Fibroblast of lung (primary cell): ENCODE data around the gene PADI1. TPM values are rescaled to one million over a fixed set of nuclear protein-coding genes. Genes with fewer than 3 reads are reported as not detected.

Source experiments
- DNase-seq, 2 donors: peaks; one replicate each; pipeline versions ENCODE4 v3.0.0 to v3.0.0-alpha.2; 2010; ENCODE audit warnings: low read depth in 2 of 2
- H2AFZ ChIP-seq: 2 replicates; pipeline ENCODE4 v1.5.1; 2012; ENCODE audit warnings: low read length, control low read depth, inconsistent platforms
- H3K27ac ChIP-seq: 2 replicates; pipeline ENCODE4 v1.5.1; 2011; ENCODE audit warnings: low read length, control low read depth; ENCODE audit not compliant: insufficient read depth
- H3K27me3 ChIP-seq: 2 replicates; pipeline ENCODE4 v1.5.1; 2011; ENCODE audit warnings: mild to moderate bottlenecking, low read length; ENCODE audit not compliant: control insufficient read depth, insufficient read depth
- H3K36me3 ChIP-seq: 2 replicates; pipeline ENCODE4 v1.5.1; 2011; ENCODE audit warnings: low read length; ENCODE audit not compliant: control insufficient read depth, insufficient read depth
- H3K4me1 ChIP-seq: 2 replicates; pipeline ENCODE4 v1.5.1; 2011; ENCODE audit warnings: low read length; ENCODE audit not compliant: control insufficient read depth, insufficient read depth; ENCODE audit errors: extremely low read depth
- H3K4me2 ChIP-seq: 2 replicates; pipeline ENCODE4 v1.5.1; 2011; ENCODE audit warnings: low read length, control low read depth; ENCODE audit not compliant: insufficient read depth; ENCODE audit errors: extremely low read depth
- H3K4me3 ChIP-seq, 4 experiments: fragments of 200-600 bp in 1 of 4; sonication (generic) in 1 of 4; replicated peaks in 1 of 4; 2 replicates each; pipeline ENCODE4 v1.5.1; 2011 to 2016; ENCODE audit warnings: low read length in 4 of 4, low read depth in 3 of 4, mild to moderate bottlenecking in 3 of 4, control low read depth in 2 of 4, inconsistent platforms in 1 of 4, mixed read lengths in 1 of 4; ENCODE audit not compliant: insufficient read depth in 1 of 4; ENCODE audit errors: control extremely low read depth in 1 of 4
- H3K79me2 ChIP-seq: 2 replicates; pipeline ENCODE4 v1.5.1; 2012; ENCODE audit warnings: mild to moderate bottlenecking, low read length, inconsistent platforms; ENCODE audit not compliant: control insufficient read depth, insufficient read depth
- H3K9ac ChIP-seq: 2 replicates; pipeline ENCODE4 v1.5.1; 2011; ENCODE audit warnings: mild to moderate bottlenecking, low read length, control low read depth; ENCODE audit not compliant: insufficient read depth
- H3K9me3 ChIP-seq: 2 replicates; pipeline ENCODE4 v1.5.1; 2012; ENCODE audit warnings: low read depth, low read length; ENCODE audit not compliant: control insufficient read depth, insufficient read depth
- H4K20me1 ChIP-seq: 2 replicates; pipeline ENCODE4 v1.5.1; 2011; ENCODE audit warnings: low read length; ENCODE audit not compliant: control insufficient read depth, insufficient read depth; ENCODE audit errors: extremely low read depth
- EZH2 ChIP-seq: IDR thresholded peaks from 2 replicates; pipeline ENCODE4 v1.5.1; 2012; ENCODE audit warnings: low read length, control low read depth, mild to moderate bottlenecking; ENCODE audit errors: missing control alignments
- polyA plus RNA-seq, 2 donors: library from polyadenylated mRNA; depleted of rRNA in 1 of 2; stranded (reverse) in 1 of 2; unstranded in 1 of 2; fragments of >200 nt; gene quantifications; 2 replicates each; pipeline ENCODE4 v1.2.1, GENCODE V29; 2011 to 2012; ENCODE audit warnings: missing spikeins in 1 of 2
- total RNA-seq: library from RNA; depleted of rRNA; stranded (reverse); fragments of >200 nt; gene quantifications from 2 replicates; pipeline ENCODE4 v1.2.1, GENCODE V29; 2014
- TF ChIP-seq, protein P1 (sequence below), 2 donors: IDR thresholded peaks in 1 of 2; conservative IDR thresholded peaks in 1 of 2; 1 replicate in 1 of 2; 2 replicates in 1 of 2; pipeline ENCODE4 v1.5.1; 2011 to 2012; ENCODE audit warnings: low read length in 2 of 2, control low read depth in 1 of 2, inconsistent platforms in 1 of 2, low read depth in 1 of 2, mild to moderate bottlenecking in 1 of 2

The PADI1 gene
- total and polyA plus RNA-seq, 2 donors (not counting 1 experiment from before 2014, with no cell fraction given) = not detected

DNA sequence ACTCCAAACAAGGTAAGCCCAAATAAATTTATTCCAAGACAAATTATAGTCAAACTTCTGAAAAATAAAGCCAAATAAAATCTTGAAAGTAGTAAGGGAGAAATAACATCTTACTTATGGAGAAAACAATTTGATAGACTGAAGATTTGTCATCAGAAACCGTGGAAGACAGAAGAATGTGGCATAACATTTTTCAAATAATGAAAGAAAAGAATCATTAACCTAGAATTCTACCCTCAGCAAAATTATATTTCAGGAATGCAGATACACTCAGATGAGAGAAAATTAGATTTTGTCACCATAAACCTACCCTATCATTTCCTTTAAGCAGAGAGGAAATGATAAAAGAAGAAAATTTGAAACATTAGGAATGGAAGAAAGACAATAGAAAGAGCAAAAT, 27.3 kb upstream of the PADI1 start:
- Histone ChIP-seq H3K9me3 (no peaks in the 10 kb centered on the region), H3K4me2 (no peak overlapping the region), H3K27me3 (no peaks in the 10 kb centered on the region), H3K79me2 (no peaks in the 10 kb centered on the region), H3K4me3 (no peak overlapping the region), H2AFZ (no peak overlapping the region), H3K9ac (no peak overlapping the region), H3K4me1 (no peaks in the 10 kb centered on the region), H3K27ac (no peak overlapping the region), H3K36me3 (no peaks in the 10 kb centered on the region), H4K20me1 (no peaks in the 10 kb centered on the region)
- TF ChIP-seq, protein P1, sequence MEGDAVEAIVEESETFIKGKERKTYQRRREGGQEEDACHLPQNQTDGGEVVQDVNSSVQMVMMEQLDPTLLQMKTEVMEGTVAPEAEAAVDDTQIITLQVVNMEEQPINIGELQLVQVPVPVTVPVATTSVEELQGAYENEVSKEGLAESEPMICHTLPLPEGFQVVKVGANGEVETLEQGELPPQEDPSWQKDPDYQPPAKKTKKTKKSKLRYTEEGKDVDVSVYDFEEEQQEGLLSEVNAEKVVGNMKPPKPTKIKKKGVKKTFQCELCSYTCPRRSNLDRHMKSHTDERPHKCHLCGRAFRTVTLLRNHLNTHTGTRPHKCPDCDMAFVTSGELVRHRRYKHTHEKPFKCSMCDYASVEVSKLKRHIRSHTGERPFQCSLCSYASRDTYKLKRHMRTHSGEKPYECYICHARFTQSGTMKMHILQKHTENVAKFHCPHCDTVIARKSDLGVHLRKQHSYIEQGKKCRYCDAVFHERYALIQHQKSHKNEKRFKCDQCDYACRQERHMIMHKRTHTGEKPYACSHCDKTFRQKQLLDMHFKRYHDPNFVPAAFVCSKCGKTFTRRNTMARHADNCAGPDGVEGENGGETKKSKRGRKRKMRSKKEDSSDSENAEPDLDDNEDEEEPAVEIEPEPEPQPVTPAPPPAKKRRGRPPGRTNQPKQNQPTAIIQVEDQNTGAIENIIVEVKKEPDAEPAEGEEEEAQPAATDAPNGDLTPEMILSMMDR (conservative IDR thresholded peaks at IDR 0.05 in 1 of 2, IDR thresholded peaks at IDR 0.05 in 1 of 2; ENCODE audit: low read depth in 1 of 2, low read length in 2 of 2) = no peak
- TF ChIP-seq EZH2 = no peak
- DNase-seq = peak in 1 of 2 donors; percentile 33

DNA sequence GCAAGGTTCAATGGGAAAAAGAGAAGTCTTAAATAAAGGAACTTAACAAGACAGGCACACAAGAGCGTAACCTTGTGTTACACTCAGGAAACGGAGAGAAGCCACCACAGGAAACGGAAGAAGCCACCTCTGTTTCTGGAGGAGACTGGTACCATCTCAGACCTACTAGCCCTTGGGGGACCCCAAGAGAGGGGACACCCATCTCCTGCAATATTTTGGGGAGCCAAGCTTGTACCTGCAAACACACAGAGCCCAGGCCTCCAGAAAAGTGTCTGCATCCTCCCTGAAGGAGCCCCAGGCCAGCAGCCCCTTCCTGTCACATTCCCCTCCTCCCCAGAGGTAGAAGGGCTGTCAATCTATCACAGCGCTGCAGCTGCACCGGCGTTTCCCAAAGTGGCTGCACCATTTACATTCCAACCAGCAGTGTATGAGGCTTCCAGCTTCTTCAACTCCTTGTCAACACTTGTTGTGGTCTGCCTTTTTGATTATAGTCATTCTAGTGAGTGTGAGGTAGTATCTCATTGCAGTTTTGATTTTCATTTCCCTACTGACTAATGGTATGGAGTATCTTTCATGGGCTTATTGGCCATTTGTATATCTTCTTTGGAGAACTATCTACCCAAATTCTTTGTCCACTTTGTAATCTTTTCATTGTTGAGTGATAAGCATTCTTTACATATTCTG, 23.0 kb upstream of the PADI1 start:
- DNase-seq = no peak
- H3K27me3 ChIP-seq = no peaks in the 10 kb centered on the region
- no peak overlapping the region for H3K9ac ChIP-seq
- no peak overlapping the region for H3K27ac ChIP-seq
- no peak overlapping the region for H2AFZ ChIP-seq
- H3K4me2 ChIP-seq = no peak overlapping the region
- no peaks in the 10 kb centered on the region for H3K4me1 ChIP-seq
- H3K4me3 ChIP-seq = no peak overlapping the region
- no peaks in the 10 kb centered on the region for H3K79me2 ChIP-seq
- TF ChIP-seq EZH2 = no peak
- TF ChIP-seq, protein P1 (conservative IDR thresholded peaks at IDR 0.05 in 1 of 2, IDR thresholded peaks at IDR 0.05 in 1 of 2; ENCODE audit: low read depth in 1 of 2, low read length in 2 of 2) = no peak
- no peaks in the 10 kb centered on the region for H4K20me1 ChIP-seq
- no peaks in the 10 kb centered on the region for H3K36me3 ChIP-seq
- no peaks in the 10 kb centered on the region for H3K9me3 ChIP-seq

DNA sequence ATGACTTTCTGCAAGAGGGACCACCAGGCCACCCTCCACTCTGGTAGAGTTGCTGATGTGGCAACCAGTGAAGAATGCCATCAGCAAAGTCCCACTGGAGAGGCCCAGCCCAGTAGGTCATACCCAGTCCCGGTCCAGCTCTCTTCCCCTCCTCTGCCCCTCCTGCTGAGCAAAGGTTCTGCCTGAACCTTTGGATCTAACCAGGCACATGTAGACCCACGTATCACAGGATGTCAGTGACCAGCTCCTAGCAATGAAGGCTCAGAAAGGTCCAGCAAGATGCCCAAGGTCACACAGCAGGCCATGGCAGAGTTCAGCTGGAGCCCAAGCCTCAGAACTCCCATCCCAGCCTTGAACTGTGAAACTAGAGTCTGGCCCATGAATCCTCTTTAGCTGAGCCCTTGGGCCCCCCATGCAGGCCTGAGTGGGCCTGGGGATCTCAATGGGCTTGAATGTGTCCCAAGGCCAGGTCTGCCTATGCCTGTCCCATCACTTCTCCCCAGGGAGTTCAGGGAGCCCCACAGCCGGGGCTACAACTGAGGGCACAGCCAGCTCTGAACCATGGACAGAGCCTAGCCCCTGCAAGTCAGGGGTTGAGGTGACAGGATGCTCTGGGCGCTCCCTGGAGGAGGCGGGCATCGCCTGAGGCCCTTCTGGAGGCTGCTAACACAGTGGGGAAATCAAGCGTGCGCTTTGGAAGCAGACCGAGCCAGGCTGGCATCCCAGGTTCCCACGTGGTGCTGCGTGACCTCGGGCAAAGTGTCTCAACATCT, 21.4 kb upstream of the PADI1 start:
- no peak for DNase-seq
- H4K20me1 ChIP-seq = no peaks in the 10 kb centered on the region
- no peak overlapping the region for H3K4me2 ChIP-seq
- no peaks in the 10 kb centered on the region for H3K4me1 ChIP-seq
- TF ChIP-seq, protein P1 (conservative IDR thresholded peaks at IDR 0.05 in 1 of 2, IDR thresholded peaks at IDR 0.05 in 1 of 2; ENCODE audit: low read depth in 1 of 2, low read length in 2 of 2) = no peak
- TF ChIP-seq EZH2 = no peak
- H3K4me3 ChIP-seq = no peak overlapping the region
- H3K79me2 ChIP-seq = no peaks in the 10 kb centered on the region
- H2AFZ ChIP-seq = no peak overlapping the region
- H3K9ac ChIP-seq = no peak overlapping the region
- H3K27ac ChIP-seq = no peak overlapping the region
- H3K27me3 ChIP-seq = no peaks in the 10 kb centered on the region
- no peaks in the 10 kb centered on the region for H3K9me3 ChIP-seq
- no peaks in the 10 kb centered on the region for H3K36me3 ChIP-seq
